GM19397 (cell line): ENCODE measurements around the gene DAGLA.

Experiments used
- ATAC-seq: cut with Tn5 transposase; IDR thresholded peaks from one replicate; pipeline ENCODE4 v1.9.1; 2021; ENCODE audit warnings: mild to moderate bottlenecking, moderate library complexity; ENCODE audit not compliant: unreplicated experiment

The DAGLA gene

GRCh38 chr11:61775606-61776554, 95.7 kb downstream of the DAGLA start:
- ATAC-seq, result no peak

- ATAC-seq, result no peak
Measured at GRCh38 chr11:61776561-61777075, 96.4 kb downstream of the DAGLA start.

GRCh38 chr11:61777234-61778090, 97.3 kb downstream of the DAGLA start:
- ATAC-seq, result no peak

GRCh38 chr11:61778357-61778886, 98.2 kb downstream of the DAGLA start:
- no peak for ATAC-seq

GRCh38 chr11:61778920-61779650, 98.9 kb downstream of the DAGLA start:
- no peak for ATAC-seq

- ATAC-seq, result no peak
Measured at GRCh38 chr11:61779666-61780525, 99.7 kb downstream of the DAGLA start.

- ATAC-seq, result no peak
Measured at GRCh38 chr11:61780581-61781162, 100.5 kb downstream of the DAGLA start.

- ATAC-seq, result no peak
Measured at GRCh38 chr11:61781585-61781984, 101.4 kb downstream of the DAGLA start.

- no peak for ATAC-seq
Measured at GRCh38 chr11:61782299-61782698, 102.1 kb downstream of the DAGLA start.

- no peak for ATAC-seq
Measured at GRCh38 chr11:61782841-61783240, 102.7 kb downstream of the DAGLA start.

GRCh38 chr11:61783717-61784505, 103.7 kb downstream of the DAGLA start:
- ATAC-seq, result no peak

GRCh38 chr11:61784506-61784805, 104.3 kb downstream of the DAGLA start:
- ATAC-seq, result no peak

GRCh38 chr11:61785837-61786402, 105.7 kb downstream of the DAGLA start:
- ATAC-seq, result no peak

GRCh38 chr11:61787928-61788491, 107.8 kb downstream of the DAGLA start:
- ATAC-seq, result no peak

- peak; percentile 7 for ATAC-seq
Measured at GRCh38 chr11:61791737-61792309, 111.6 kb downstream of the DAGLA start.

- ATAC-seq, result peak; percentile 80
Measured at GRCh38 chr11:61792310-61793082, 112.3 kb downstream of the DAGLA start, which contains the start of the genes FEN1 and TMEM258. Gene FEN1 (plus strand): TSS chr11:61792911. CDS start chr11:61795362, 2,451 bp downstream. Gene TMEM258 (minus strand): TSS chr11:61792599. CDS start chr11:61792558, 41 bp downstream.
